SK-N-SH (cell line): ENCODE results near the gene DNAJB8. TPM values are rescaled to one million over a fixed set of nuclear protein-coding genes. Genes with fewer than 3 reads are reported as not detected.

ENCODE experiments used
- CTCF ChIA-PET: fragments of 300-600, 350-600 bp; formaldehyde crosslinking; extraction: SDS; loops from one replicate; lab custom pipeline; 2021; lab: Yijun Ruan, JAX
- POLR2A ChIA-PET: fragments of 350-600 bp; sonication (Branson Sonifier 250); formaldehyde crosslinking; extraction: SDS; loops from one replicate; lab custom pipeline; 2020; ENCODE audit warnings: antibody characterized with exemption, inconsistent platforms; lab: Yijun Ruan, JAX
- DNase-seq: peaks from one replicate; pipeline ENCODE4 v3.0.0; 2012
- H2AFZ ChIP-seq: fragments of 200-600 bp; sonication (generic); 2 replicates; pipeline ENCODE4 v1.8.1; 2016; ENCODE audit warnings: antibody characterized with exemption, mild to moderate bottlenecking, low read depth
- H3F3A ChIP-seq: fragments of 200-600 bp; sonication (generic); replicated peaks from 2 replicates; pipeline ENCODE3; 2016; ENCODE audit warnings: antibody characterized with exemption, mild to moderate bottlenecking; ENCODE audit not compliant: insufficient read depth
- H3K27ac ChIP-seq, 2 experiments: fragments of 200-500 bp in 1 of 2; fragments of 200-600 bp in 1 of 2; sonication (Bioruptor generic) in 1 of 2; sonication (generic), shearing (Covaris generic) in 1 of 2; 2 replicates each; pipeline versions ENCODE4 v1.5.1 to v1.6.1; 2014 to 2016; ENCODE audit warnings: low read depth in 2 of 2, inconsistent platforms in 1 of 2, low read length in 1 of 2, mild to moderate bottlenecking in 1 of 2, mixed read lengths in 1 of 2
- H3K27me3 ChIP-seq: fragments of 200-600 bp; sonication (generic), shearing (Covaris generic); 2 replicates; pipeline ENCODE4 v1.6.1; 2016; ENCODE audit warnings: mixed run types; ENCODE audit not compliant: insufficient read depth
- H3K36me3 ChIP-seq, 2 experiments: fragments of 200-500 bp in 1 of 2; fragments of 200-600 bp in 1 of 2; sonication (Bioruptor generic) in 1 of 2; sonication (generic) in 1 of 2; replicated peaks in 1 of 2; 2 replicates each; pipeline versions ENCODE3 to v1.5.1; 2014 to 2016; ENCODE audit warnings: low read length in 1 of 2, mild to moderate bottlenecking in 1 of 2; ENCODE audit not compliant: insufficient read depth in 2 of 2, control insufficient read depth in 1 of 2
- H3K4me1 ChIP-seq, 2 experiments: fragments of 200-500 bp in 1 of 2; fragments of 200-600 bp in 1 of 2; sonication (Bioruptor generic) in 1 of 2; sonication (generic), shearing (Covaris generic) in 1 of 2; 2 replicates each; pipeline versions ENCODE4 v1.5.1 to v1.6.1; 2014 to 2016; ENCODE audit warnings: low read depth in 1 of 2, low read length in 1 of 2, mixed run types in 1 of 2; ENCODE audit not compliant: insufficient read depth in 2 of 2, control insufficient read depth in 1 of 2
- H3K4me2 ChIP-seq: fragments of 200-600 bp; sonication (generic), shearing (Covaris generic); 2 replicates; pipeline ENCODE4 v1.6.1; 2017; ENCODE audit warnings: mixed run types
- H3K4me3 ChIP-seq, 2 experiments: fragments of 200-500 bp in 1 of 2; fragments of 200-600 bp in 1 of 2; sonication (Bioruptor generic) in 1 of 2; sonication (generic), shearing (Covaris generic) in 1 of 2; 2 replicates each; pipeline versions ENCODE4 v1.5.1 to v1.8.1; 2014 to 2016; ENCODE audit warnings: low read depth in 2 of 2, inconsistent platforms in 1 of 2, low read length in 1 of 2, mild to moderate bottlenecking in 1 of 2, mixed read lengths in 1 of 2, moderate library complexity in 1 of 2
- H3K79me2 ChIP-seq: fragments of 200-600 bp; sonication (generic); 2 replicates; pipeline ENCODE4 v1.8.1; 2017; ENCODE audit warnings: mild to moderate bottlenecking; ENCODE audit not compliant: insufficient read depth
- H3K9ac ChIP-seq: fragments of 200-600 bp; sonication (generic); 2 replicates; pipeline ENCODE4 v1.6.1; 2017; ENCODE audit warnings: mixed run types
- H3K9me2 ChIP-seq: fragments of 200-600 bp; sonication (generic); 2 replicates; pipeline ENCODE4 v1.6.1; 2017; ENCODE audit warnings: mixed run types
- H3K9me3 ChIP-seq: fragments of 200-600 bp; sonication (generic); 2 replicates; pipeline ENCODE4 v1.6.1; 2017; ENCODE audit warnings: mixed run types, mild to moderate bottlenecking, moderate library complexity
- H4K20me1 ChIP-seq: fragments of 200-600 bp; sonication (generic); 2 replicates; pipeline ENCODE4 v1.6.1; 2017; ENCODE audit warnings: mild to moderate bottlenecking, mixed run types; ENCODE audit not compliant: insufficient read depth
- EP300 ChIP-seq, 2 experiments: IDR thresholded peaks; 2 replicates each; pipeline versions ENCODE4 v1.4.0 to v1.6.1; 2012; ENCODE audit warnings: borderline replicate concordance in 1 of 2, low read depth in 1 of 2, low read length in 1 of 2
- FOXM1 ChIP-seq: IDR thresholded peaks from 2 replicates; pipeline ENCODE4 v1.4.0; 2012; ENCODE audit warnings: low read depth, mild to moderate bottlenecking
- GATA2 ChIP-seq: sonication (generic); formaldehyde crosslinking; IDR thresholded peaks from 2 replicates; pipeline ENCODE4 v1.5.0; 2020; ENCODE audit warnings: mild to moderate bottlenecking, missing genetic modification reagents
- JUND ChIP-seq: IDR thresholded peaks from 2 replicates; pipeline ENCODE4 v1.4.0; 2012
- MEF2A ChIP-seq: IDR thresholded peaks from 2 replicates; pipeline ENCODE4 v1.4.0; 2012; ENCODE audit warnings: low read depth, borderline replicate concordance
- MXI1 ChIP-seq: IDR thresholded peaks from 2 replicates; pipeline ENCODE4 v1.6.1; 2012; ENCODE audit warnings: mild to moderate bottlenecking, low read depth, low read length, improper control_type of control experiment
- POLR2AphosphoS5 ChIP-seq: IDR thresholded peaks from 2 replicates; pipeline ENCODE4 v1.6.1; 2012; ENCODE audit warnings: low read depth, low read length
- RFX5 ChIP-seq: IDR thresholded peaks from 2 replicates; pipeline ENCODE4 v1.6.1; 2012; ENCODE audit warnings: mild to moderate bottlenecking, improper control_type of control experiment, low read length
- RXRA ChIP-seq: IDR thresholded peaks from 2 replicates; pipeline ENCODE4 v1.4.0; 2012; ENCODE audit warnings: low read depth, mild to moderate bottlenecking, borderline replicate concordance
- TAF1 ChIP-seq: IDR thresholded peaks from 2 replicates; pipeline ENCODE4 v1.6.1; 2012; ENCODE audit warnings: low read depth, mild to moderate bottlenecking, low read length, moderate library complexity, borderline replicate concordance
- TCF12 ChIP-seq: IDR thresholded peaks from 2 replicates; pipeline ENCODE4 v1.4.0; 2012
- TEAD4 ChIP-seq: IDR thresholded peaks from 2 replicates; pipeline ENCODE4 v1.4.0; 2012; ENCODE audit warnings: mild to moderate bottlenecking, borderline replicate concordance; ENCODE audit not compliant: insufficient read depth
- WGBS: methylation state at CpG from one replicate; pipeline ENCODE4 v1.1.6; 2017; ENCODE audit warnings: low lambda C conversion rate; 5-methylcytosine and 5-hydroxymethylcytosine counted together
- polyA plus RNA-seq, 3 experiments: library from polyadenylated mRNA; depleted of rRNA; stranded (reverse); fragments of >200 nt; gene quantifications; 2 replicates each; pipeline ENCODE4 v1.2.3, GENCODE V29; 2012
- TF ChIP-seq, protein P1 (sequence below): fragments of 200-600 bp; sonication (generic); IDR thresholded peaks from 2 replicates; pipeline ENCODE4 v1.6.1; 2017; ENCODE audit warnings: antibody characterized with exemption, mild to moderate bottlenecking, moderate library complexity
- TF ChIP-seq, protein P2 (sequence below): IDR thresholded peaks from 2 replicates; pipeline ENCODE4 v1.4.0; 2012; ENCODE audit warnings: low read depth, borderline replicate concordance

Gene DNAJB8
- polyA plus RNA-seq, 1 of the 3 experiments (the other 2 are of a cell fraction), result not detected

DNA sequence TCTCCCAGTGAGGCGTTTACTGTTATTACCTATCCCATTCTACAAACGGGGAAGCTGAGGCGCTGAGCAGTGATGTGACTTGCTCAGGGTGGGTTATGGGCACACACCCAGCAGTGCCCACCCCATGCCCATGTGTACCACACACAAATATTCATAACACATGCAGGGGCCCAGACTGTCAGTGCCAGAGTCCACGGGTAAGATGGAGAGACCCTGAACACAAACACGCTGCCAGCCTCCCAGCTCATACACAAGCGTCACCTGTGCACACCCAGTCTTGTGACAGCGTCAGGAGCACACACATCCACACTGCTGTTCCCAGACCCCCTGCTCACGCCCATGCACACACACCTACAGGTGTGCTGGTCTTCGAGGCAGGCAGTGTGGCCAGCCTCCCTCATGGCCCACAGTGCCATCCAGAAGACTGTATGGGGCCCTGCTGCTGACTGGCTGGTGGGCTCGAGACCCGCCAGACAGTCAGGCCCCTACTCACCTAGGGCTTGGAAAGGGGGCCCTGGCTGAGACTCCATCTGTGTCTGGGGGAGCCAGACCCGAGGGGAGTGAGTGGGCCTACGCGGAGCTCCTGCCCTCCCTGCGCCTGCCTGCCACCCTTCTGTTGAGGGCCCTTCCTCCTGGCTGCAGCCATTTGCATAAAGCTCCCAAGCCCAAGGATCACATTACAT is 39.4 kb downstream of the DNAJB8 start:
- no peaks in the 10 kb centered on the region for H3K9me2 ChIP-seq
- POLR2A ChIA-PET, result interaction anchor here (0.7 to 3.5 kb wide), 10 partner anchors 8 to 68 kb away, joined by 3 to 20 read pairs (median 8); partner anchors contain the start of gene GATA2
- no peak for TF ChIP-seq TCF12
- no peak for TF ChIP-seq POLR2AphosphoS5
- no peak for TF ChIP-seq TEAD4
- TF ChIP-seq, protein P1, sequence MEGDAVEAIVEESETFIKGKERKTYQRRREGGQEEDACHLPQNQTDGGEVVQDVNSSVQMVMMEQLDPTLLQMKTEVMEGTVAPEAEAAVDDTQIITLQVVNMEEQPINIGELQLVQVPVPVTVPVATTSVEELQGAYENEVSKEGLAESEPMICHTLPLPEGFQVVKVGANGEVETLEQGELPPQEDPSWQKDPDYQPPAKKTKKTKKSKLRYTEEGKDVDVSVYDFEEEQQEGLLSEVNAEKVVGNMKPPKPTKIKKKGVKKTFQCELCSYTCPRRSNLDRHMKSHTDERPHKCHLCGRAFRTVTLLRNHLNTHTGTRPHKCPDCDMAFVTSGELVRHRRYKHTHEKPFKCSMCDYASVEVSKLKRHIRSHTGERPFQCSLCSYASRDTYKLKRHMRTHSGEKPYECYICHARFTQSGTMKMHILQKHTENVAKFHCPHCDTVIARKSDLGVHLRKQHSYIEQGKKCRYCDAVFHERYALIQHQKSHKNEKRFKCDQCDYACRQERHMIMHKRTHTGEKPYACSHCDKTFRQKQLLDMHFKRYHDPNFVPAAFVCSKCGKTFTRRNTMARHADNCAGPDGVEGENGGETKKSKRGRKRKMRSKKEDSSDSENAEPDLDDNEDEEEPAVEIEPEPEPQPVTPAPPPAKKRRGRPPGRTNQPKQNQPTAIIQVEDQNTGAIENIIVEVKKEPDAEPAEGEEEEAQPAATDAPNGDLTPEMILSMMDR, result no peak
- TF ChIP-seq MEF2A, result no peak
- no peak for TF ChIP-seq TAF1
- TF ChIP-seq MXI1, result no peak
- TF ChIP-seq RFX5, result no peak
- TF ChIP-seq JUND, result no peak
- TF ChIP-seq RXRA, result no peak
- TF ChIP-seq, protein P2, sequence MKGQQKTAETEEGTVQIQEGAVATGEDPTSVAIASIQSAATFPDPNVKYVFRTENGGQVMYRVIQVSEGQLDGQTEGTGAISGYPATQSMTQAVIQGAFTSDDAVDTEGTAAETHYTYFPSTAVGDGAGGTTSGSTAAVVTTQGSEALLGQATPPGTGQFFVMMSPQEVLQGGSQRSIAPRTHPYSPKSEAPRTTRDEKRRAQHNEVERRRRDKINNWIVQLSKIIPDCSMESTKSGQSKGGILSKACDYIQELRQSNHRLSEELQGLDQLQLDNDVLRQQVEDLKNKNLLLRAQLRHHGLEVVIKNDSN, result no peak
- TF ChIP-seq FOXM1, result no peak
- no peak for TF ChIP-seq GATA2 (CRISPR knock-in tag)
- TF ChIP-seq EP300 (IDR thresholded peaks at IDR 0.05; ENCODE audit: borderline replicate concordance in 1 of 2, low read depth in 1 of 2, low read length in 1 of 2), result no peak
- no peaks in the 10 kb centered on the region for H3K79me2 ChIP-seq
- 80% methylated on average over 14 of the region's 15 CpGs for WGBS
- peak overlapping the region in 1 of 2 experiments; percentile 71; a peak in 2 of 4 replicates for H3K27ac ChIP-seq
- peaks cover 0 to 66% of the 10 kb centered on the region in 2 experiments; a peak in 2 of 4 replicates for H3K4me1 ChIP-seq
- no peaks in the 10 kb centered on the region for H3K27me3 ChIP-seq
- no peak overlapping the region for H3K9ac ChIP-seq
- H3K4me2 ChIP-seq, result no peak overlapping the region
- H3K36me3 ChIP-seq, result no peaks in the 10 kb centered on the region
- H2AFZ ChIP-seq, result no peak overlapping the region
- CTCF ChIA-PET, result interaction anchor here (0.6 to 11.3 kb wide), 29 partner anchors 8 to 260 kb away, joined by 3 to 177 read pairs (median 12); partner anchors contain the start of gene GATA2
- H3F3A ChIP-seq, result no peaks in the 10 kb centered on the region
- H4K20me1 ChIP-seq, result no peaks in the 10 kb centered on the region
- peak; percentile 60 for DNase-seq
- no peak overlapping the region for H3K4me3 ChIP-seq
- H3K9me3 ChIP-seq, result no peaks in the 10 kb centered on the region
